ENCODE results near the gene SYCE1L. TPM values are rescaled to one million over a fixed set of nuclear protein-coding genes. Genes with fewer than 3 reads are reported as not detected.

Gene SYCE1L
- total RNA-seq, 2 donors from 2014 or later, result 4.8 to 6.9 TPM

DNA sequence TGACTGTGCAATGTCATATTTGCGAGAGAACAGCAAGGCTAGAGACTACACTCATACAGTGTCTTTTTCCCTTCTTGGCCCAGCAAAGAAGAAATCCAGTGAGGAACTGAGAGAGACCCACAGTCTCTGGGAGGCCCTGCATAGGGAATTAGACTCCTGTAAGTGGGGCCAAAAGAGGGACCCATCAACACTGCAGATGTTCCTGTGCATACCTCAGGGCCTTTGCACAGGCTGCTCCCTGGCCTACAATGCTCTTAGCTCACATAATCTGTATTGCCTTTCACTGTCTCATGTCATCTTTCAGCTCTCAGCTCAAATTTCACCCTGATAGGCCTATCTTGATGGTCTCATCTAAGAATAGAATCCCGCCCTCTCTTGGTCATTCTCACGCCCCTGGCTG is 9.2 kb downstream of the SYCE1L start:
- intact Hi-C loops (cut with DNase I), result no loop called here
- TF ChIP-seq, protein P1, sequence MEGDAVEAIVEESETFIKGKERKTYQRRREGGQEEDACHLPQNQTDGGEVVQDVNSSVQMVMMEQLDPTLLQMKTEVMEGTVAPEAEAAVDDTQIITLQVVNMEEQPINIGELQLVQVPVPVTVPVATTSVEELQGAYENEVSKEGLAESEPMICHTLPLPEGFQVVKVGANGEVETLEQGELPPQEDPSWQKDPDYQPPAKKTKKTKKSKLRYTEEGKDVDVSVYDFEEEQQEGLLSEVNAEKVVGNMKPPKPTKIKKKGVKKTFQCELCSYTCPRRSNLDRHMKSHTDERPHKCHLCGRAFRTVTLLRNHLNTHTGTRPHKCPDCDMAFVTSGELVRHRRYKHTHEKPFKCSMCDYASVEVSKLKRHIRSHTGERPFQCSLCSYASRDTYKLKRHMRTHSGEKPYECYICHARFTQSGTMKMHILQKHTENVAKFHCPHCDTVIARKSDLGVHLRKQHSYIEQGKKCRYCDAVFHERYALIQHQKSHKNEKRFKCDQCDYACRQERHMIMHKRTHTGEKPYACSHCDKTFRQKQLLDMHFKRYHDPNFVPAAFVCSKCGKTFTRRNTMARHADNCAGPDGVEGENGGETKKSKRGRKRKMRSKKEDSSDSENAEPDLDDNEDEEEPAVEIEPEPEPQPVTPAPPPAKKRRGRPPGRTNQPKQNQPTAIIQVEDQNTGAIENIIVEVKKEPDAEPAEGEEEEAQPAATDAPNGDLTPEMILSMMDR (IDR thresholded peaks at IDR 0.05), result no peak
- DNase-seq, result no peak
- Histone ChIP-seq H3K9ac (ENCODE audit: low read depth in 2 of 2, low read length in 2 of 2) (no peak overlapping the region), H3K9me3 (no peaks in the 10 kb centered on the region), H3K27ac (no peak overlapping the region), H3K4me1 (no peaks in the 10 kb centered on the region), H3K27me3 (no peaks in the 10 kb centered on the region), H3K4me3 (no peak overlapping the region), H3K36me3 (no peaks in the 10 kb centered on the region)

DNA sequence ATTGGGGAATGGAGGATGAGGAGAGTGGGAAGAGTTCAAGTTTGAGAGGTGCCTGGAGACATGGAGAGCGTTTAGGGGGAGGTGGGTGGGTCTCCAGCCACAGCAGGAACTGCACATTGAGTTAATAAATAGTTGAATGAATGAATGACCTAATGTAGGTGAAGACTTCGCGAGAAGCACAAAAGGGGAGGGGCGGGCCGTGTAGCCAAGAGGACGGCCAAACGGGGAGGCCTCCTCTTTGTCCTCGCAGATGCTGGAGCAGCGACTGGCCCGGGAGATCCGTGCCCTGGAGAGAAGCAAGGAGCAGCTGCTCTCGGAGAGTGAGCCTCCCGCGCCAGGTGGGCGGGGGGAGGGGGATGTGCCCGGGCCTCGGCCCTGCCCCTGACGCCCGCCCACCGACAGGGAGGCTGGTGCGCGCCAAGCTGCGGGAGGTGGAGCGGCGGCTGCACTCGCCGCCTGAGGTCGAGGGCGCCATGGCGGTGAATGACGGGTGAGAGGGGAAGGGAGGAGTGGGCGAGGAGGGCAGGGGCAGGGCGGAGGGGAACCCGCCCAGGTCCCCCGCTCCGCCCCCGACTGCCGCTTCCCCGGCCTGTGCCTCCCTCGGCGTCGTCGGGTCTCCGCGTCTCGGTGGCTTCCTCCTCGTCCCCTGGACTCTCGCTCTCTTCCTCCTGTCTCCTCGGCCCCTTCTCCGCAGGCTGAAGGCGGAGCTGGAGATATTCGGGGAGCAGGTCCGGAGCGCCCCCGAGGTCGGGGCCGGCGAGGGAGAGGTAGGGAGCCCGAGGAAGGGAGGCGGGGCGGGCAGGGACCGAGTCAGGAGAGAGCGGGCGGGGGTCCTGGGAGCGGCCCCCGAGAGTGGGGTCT is 12.9 kb downstream of the SYCE1L start:
- Histone ChIP-seq H3K9ac (ENCODE audit: low read depth in 2 of 2, low read length in 2 of 2) (peak overlapping the region; percentile 51 to 58), H3K4me3 (peak overlapping the region; percentile 81), H3K4me1 (no peaks in the 10 kb centered on the region), H3K36me3 (no peaks in the 10 kb centered on the region), H3K27me3 (no peaks in the 10 kb centered on the region), H3K9me3 (no peaks in the 10 kb centered on the region), H3K27ac (peak overlapping the region; percentile 57)
- TF ChIP-seq, protein P1 (IDR thresholded peaks at IDR 0.05), result no peak
- peak; percentile 65 for DNase-seq
- intact Hi-C loops (cut with DNase I), result no loop called here

- H3K4me3 ChIP-seq, result peak overlapping the region; percentile 81
- TF ChIP-seq, protein P1 (IDR thresholded peaks at IDR 0.05), result no peak
- H3K9ac ChIP-seq (ENCODE audit: low read depth in 2 of 2, low read length in 2 of 2), result peak overlapping the region; percentile 51 to 58
- H3K4me1 ChIP-seq, result no peaks in the 10 kb centered on the region
- H3K27ac ChIP-seq, result peak overlapping the region; percentile 57
- no peaks in the 10 kb centered on the region for H3K27me3 ChIP-seq
- DNase-seq, result peak; percentile 74
- no peaks in the 10 kb centered on the region for H3K9me3 ChIP-seq
- intact Hi-C loops (cut with DNase I), result no loop called here
- no peaks in the 10 kb centered on the region for H3K36me3 ChIP-seq
Observed at GRCh38 chr16:77212741-77213541, 13.7 kb downstream of the SYCE1L start.

DNA sequence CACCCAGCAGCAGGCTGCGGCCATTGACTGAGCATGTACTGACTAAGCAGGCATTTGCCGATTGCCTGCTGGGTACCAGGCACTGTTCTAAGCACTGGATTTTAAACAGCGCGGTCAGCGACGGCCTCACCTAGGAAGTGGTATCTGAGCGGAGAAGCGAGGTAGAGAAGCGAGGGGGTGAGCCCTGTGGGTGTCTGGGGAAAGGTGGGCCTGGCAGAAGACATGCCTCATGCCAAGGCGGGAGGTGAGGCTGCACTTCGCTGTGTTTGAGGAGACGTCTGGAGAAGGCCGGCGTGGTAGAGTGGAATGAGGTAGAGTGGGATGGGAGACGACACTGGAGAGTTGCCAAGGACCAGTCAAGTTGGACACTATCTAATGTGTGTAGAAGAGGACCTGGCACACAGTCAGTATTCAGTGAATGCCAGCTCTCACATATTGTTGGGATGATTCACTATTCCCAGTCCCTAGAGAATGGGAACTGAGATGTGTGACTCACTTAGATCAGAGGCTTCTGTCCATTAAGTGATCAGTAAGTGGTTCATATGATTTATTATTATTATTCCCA is 14.4 kb downstream of the SYCE1L start:
- Histone ChIP-seq H3K4me3 (no peak overlapping the region), H3K36me3 (no peaks in the 10 kb centered on the region), H3K4me1 (no peaks in the 10 kb centered on the region), H3K27ac (no peak overlapping the region), H3K9me3 (no peaks in the 10 kb centered on the region), H3K27me3 (no peaks in the 10 kb centered on the region), H3K9ac (ENCODE audit: low read depth in 2 of 2, low read length in 2 of 2) (no peak overlapping the region)
- intact Hi-C loops (cut with DNase I), result no loop called here
- no peak for DNase-seq
- TF ChIP-seq, protein P1 (IDR thresholded peaks at IDR 0.05), result no peak

- no peaks in the 10 kb centered on the region for H3K36me3 ChIP-seq
- H3K27me3 ChIP-seq, result no peaks in the 10 kb centered on the region
- H3K9ac ChIP-seq (ENCODE audit: low read depth in 2 of 2, low read length in 2 of 2), result no peak overlapping the region
- DNase-seq, result no peak
- H3K9me3 ChIP-seq, result no peaks in the 10 kb centered on the region
- H3K4me3 ChIP-seq, result no peak overlapping the region
- intact Hi-C loops (cut with DNase I), result no loop called here
- TF ChIP-seq, protein P1 (IDR thresholded peaks at IDR 0.05), result no peak
- no peak overlapping the region for H3K27ac ChIP-seq
- no peaks in the 10 kb centered on the region for H3K4me1 ChIP-seq
Observed at GRCh38 chr16:77214411-77215138, 15.4 kb downstream of the SYCE1L start.
